Prostate gland (tissue), 2 donors: ENCODE data around the gene TM9SF4.

Experiments used
- POLR2A ChIP-seq: fragments of 450-650 bp; IDR thresholded peaks from one replicate; pipeline ENCODE4 v1.6.1; 2016; ENCODE audit warnings: antibody characterized with exemption, mild to moderate bottlenecking
- POLR2AphosphoS5 ChIP-seq: sonication (generic); formaldehyde crosslinking; IDR thresholded peaks from one replicate; pipeline ENCODE4 v1.6.1; 2017; ENCODE audit warnings: antibody characterized with exemption
- TF ChIP-seq, protein P1 (sequence below), 4 experiments: fragments of 200-600 bp in 2 of 4; fragments of 450-650 bp in 2 of 4; sonication (generic) in 2 of 4; IDR thresholded peaks; 1 replicate in 3 of 4; 2 replicates in 1 of 4; pipeline ENCODE4 v1.5.1; 2016 to 2019; ENCODE audit warnings: antibody characterized with exemption in 4 of 4, mild to moderate bottlenecking in 2 of 4, moderate library complexity in 2 of 4

DNA sequence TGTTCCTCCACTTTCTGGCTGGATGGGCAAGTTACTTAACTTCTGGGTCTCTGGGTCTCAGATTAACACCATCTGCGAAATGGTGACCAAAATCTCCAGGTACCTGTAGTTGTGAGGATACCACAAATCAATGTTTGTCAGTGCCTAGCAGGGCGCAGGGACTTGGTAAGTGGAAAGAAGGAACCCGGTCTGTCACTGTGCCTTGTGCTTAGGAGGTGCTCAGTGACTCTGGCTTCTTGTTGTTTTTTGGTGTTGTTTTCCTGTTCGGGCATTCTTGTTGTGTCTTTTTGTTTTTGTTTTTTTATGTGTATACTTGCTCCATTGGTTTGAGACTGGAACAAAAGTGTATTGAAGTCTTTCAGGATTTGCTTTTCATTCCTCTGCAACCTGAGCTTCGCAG is 17.8 kb downstream of the TM9SF4 start:
- TF ChIP-seq POLR2A (no peak), POLR2AphosphoS5 (no peak)
- TF ChIP-seq, protein P1, sequence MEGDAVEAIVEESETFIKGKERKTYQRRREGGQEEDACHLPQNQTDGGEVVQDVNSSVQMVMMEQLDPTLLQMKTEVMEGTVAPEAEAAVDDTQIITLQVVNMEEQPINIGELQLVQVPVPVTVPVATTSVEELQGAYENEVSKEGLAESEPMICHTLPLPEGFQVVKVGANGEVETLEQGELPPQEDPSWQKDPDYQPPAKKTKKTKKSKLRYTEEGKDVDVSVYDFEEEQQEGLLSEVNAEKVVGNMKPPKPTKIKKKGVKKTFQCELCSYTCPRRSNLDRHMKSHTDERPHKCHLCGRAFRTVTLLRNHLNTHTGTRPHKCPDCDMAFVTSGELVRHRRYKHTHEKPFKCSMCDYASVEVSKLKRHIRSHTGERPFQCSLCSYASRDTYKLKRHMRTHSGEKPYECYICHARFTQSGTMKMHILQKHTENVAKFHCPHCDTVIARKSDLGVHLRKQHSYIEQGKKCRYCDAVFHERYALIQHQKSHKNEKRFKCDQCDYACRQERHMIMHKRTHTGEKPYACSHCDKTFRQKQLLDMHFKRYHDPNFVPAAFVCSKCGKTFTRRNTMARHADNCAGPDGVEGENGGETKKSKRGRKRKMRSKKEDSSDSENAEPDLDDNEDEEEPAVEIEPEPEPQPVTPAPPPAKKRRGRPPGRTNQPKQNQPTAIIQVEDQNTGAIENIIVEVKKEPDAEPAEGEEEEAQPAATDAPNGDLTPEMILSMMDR (IDR thresholded peaks at IDR 0.05), result no peak
